Erythroblast (primary cell): ENCODE data around the gene ZNF892.

Experiments used
- GATA1 ChIP-seq: IDR thresholded peaks from 2 replicates; pipeline ENCODE4 v1.6.1; 2011; ENCODE audit warnings: low read depth, mild to moderate bottlenecking, control low read depth, low read length, moderate library complexity
- POLR2A ChIP-seq: IDR thresholded peaks from 2 replicates; pipeline ENCODE4 v1.6.1; 2011; ENCODE audit warnings: mild to moderate bottlenecking, low read length

DNA sequence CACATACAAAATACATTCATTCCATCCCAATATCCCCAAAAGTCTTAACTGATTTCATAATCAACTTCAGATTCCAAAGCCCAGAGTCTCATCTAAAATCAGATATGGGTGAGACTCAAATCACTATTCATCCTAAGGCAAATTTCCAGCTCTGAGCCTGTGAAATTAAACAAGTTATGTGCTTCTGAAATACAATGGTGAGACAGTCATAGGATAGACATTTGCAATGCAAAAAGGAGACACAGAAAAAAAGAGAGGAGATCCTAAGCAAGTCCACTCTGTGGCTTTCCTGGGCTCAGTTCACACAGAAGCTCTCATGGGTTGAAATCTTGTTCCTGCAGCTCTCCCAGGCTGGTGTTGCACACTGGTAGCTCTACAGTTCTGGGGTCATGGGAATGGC is 18.3 kb downstream of the ZNF892 start:
- no peak for TF ChIP-seq POLR2A
- no peak for TF ChIP-seq GATA1
